WTC11 (cell line): ENCODE results near the gene IRF4.

ENCODE experiments used
- CBFB ChIP-seq: sonication (generic); formaldehyde crosslinking; IDR thresholded peaks from 2 replicates; pipeline ENCODE4 v1.8.1; 2022; ENCODE audit warnings: mild to moderate bottlenecking, low read depth, missing genetic modification reagents
- CTCF ChIP-seq: fragments of 200-600 bp; IDR thresholded peaks from 2 replicates; pipeline ENCODE4 v1.8.0; 2022; ENCODE audit warnings: antibody characterized with exemption
- JUN ChIP-seq: sonication (generic); formaldehyde crosslinking; IDR thresholded peaks from 2 replicates; pipeline ENCODE4 v1.8.0; 2023; ENCODE audit warnings: mild to moderate bottlenecking, missing genetic modification reagents

GRCh38 chr6:443621-444159, 52.1 kb downstream of the IRF4 start:
- TF ChIP-seq CTCF (no peak), CBFB (CRISPR knock-in tag) (no peak), JUN (CRISPR knock-in tag) (no peak)
